ENCODE data around the gene TFB1M.

DNA sequence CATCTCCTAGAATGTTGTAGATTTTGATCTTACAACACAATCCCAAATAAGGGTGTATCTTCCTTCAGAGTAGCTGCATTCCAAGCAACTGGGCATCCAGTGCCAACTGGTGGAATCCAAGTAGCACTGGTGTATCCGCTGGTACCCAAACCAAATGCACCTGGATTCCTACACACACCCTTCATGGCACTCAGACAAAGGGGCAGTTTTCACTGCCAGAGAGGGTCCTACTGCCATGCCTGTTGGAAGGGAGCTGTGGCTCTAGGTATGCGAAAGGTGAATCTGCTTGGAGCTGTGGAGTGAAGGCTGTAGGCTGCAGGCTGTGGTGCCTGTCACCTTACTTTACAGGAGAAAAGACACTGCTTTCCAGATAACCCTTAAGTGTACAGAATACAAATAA, 67.5 kb downstream of the TFB1M start:
- TF ChIP-seq, protein P1, sequence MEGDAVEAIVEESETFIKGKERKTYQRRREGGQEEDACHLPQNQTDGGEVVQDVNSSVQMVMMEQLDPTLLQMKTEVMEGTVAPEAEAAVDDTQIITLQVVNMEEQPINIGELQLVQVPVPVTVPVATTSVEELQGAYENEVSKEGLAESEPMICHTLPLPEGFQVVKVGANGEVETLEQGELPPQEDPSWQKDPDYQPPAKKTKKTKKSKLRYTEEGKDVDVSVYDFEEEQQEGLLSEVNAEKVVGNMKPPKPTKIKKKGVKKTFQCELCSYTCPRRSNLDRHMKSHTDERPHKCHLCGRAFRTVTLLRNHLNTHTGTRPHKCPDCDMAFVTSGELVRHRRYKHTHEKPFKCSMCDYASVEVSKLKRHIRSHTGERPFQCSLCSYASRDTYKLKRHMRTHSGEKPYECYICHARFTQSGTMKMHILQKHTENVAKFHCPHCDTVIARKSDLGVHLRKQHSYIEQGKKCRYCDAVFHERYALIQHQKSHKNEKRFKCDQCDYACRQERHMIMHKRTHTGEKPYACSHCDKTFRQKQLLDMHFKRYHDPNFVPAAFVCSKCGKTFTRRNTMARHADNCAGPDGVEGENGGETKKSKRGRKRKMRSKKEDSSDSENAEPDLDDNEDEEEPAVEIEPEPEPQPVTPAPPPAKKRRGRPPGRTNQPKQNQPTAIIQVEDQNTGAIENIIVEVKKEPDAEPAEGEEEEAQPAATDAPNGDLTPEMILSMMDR (IDR thresholded peaks at IDR 0.05), result no peak
- TF ChIP-seq EP300 (IDR thresholded peaks at IDR 0.05), result no peak
- TF ChIP-seq POLR2A (IDR thresholded peaks at IDR 0.05), result no peak

All from ovary (tissue), 3 donors.